Stimulated activated CD4-positive, alpha-beta T cell treated with anti-CD3 and anti-CD28 coated beads, Interleukin-2, amount 100 ng/mL, for 24 hours (primary cell): ENCODE results near the gene DLG5.

Experiments
- DNase-seq, 2 donors: peaks; one replicate each; pipeline ENCODE4 v3.0.0-alpha.2; 2020

The DLG5 gene

DNA sequence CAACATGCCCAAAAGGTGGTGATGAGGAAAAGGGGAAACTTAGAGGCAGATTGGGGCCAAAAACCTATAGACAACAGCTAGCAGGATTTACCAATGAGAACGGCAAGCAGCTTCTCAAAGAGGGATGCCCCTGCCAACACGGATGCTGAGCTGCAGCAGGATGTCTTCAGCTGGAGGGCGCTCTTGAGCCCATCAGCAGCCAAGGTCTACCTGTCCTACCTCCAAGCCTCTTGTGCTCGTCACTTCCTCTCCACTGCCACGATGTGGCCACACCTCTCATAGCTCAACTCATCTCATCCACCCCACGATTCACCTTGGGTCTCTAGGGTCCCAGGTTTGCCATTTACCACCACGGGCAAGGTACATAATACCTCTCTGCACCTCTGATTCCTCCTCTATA, 36.5 kb downstream of the DLG5 start:
- DNase-seq, result no peak

- no peak for DNase-seq
Observed at GRCh38 chr10:77889277-77889903, 37.2 kb downstream of the DLG5 start.

GRCh38 chr10:77888356-77888703, 38.2 kb downstream of the DLG5 start:
- no peak for DNase-seq

DNA sequence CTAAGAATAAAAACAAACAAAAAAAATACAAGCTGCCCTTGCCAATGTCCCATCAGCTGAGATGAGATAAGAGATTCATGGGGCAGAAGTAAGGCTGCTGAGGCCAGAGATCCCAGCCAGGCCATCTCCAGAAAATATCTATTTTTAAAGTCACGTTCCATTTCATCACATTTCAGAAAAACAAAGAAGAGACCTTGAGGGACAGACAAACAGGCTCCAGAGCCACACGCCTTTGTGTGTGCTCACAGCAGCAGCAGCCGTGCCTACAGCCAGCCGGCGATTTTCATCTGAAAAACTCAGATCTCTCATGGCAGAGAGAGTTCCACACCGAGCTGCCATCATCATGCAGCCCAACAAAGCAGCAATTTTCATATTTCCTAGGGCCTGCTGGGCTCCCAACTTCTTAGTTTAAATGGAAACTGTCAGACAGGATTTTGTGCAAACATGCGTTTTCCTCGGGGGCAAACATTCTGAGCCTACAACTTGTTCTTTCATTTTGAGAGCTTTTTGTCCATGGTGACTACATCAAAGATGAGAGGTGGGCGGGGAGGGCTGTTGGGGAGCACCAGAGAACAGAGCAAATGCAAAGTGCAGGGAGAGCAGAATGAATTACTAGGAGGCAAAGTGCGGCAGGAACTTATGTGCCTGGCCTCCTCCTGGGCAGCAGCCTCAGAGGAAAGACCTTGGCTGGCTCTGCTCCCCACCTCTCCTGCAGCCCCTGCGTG, 38.8 kb downstream of the DLG5 start:
- no peak for DNase-seq

DNA sequence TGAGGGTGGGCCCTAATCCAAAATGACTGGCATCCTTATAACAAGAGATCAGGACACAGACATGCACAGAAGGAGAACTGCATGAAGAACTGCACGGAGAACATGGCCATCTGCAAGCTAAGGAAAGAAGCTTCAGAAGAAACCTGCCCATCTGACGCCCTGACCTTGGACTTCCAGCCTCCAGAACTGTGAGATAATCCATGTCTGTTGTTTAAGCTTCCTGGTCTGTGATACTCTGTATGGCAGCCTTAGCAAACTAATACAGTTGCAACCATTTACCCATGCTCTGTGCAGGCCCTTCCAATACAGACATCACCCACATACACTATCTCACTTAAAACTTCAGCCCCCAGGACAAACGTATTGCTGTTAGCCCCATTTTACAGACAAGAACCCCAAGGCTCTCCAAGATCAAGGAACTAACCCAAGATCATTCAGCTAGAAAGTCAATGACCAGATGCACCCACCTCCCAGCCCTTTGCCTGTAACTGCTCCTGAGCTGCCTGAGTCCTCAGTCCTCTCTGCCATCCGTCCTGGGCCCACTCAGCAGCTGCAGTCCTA, 39.7 kb downstream of the DLG5 start:
- DNase-seq, result no peak

- DNase-seq, result no peak
Observed at GRCh38 chr10:77884181-77884580, 42.4 kb downstream of the DLG5 start.

DNA sequence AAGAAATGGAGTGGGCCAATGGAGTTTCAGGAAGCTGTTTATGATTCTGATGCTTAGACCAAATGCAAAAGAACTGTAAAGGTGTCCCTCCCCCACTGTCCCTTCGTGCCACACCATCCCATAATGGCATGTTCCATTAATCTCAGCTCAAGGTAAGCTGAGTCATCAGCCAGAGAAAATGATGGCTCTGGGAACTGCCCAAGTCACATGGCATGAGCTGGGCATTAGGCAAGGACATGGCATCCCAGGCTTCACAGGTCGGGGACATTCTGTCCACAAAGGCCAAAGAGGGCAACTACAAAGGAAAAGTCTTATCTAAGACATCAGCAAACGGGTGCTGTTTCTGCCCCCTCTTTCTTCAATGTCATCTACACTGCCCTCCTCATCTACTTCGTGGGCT, 44.9 kb downstream of the DLG5 start:
- DNase-seq, result no peak

DNA sequence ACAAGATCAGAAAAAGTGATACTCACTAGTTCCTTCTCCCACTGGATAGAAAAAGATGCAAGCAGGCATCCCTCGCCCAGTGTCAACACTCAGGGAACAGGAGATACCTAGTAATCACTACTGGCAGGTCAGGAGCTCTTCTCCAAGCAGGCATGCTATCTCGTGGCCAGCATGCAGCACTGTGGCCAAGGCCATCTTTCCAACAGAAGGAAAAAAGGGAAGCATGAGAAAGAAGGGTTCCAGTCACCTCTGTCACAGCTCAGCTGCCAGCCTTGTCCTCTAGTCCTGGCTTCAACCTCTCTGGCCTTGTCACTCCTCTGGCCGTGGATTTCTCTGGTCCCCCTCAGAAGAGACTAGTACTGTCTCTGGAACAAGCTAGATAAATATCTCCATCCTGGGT, 45.3 kb downstream of the DLG5 start:
- no peak for DNase-seq

DNA sequence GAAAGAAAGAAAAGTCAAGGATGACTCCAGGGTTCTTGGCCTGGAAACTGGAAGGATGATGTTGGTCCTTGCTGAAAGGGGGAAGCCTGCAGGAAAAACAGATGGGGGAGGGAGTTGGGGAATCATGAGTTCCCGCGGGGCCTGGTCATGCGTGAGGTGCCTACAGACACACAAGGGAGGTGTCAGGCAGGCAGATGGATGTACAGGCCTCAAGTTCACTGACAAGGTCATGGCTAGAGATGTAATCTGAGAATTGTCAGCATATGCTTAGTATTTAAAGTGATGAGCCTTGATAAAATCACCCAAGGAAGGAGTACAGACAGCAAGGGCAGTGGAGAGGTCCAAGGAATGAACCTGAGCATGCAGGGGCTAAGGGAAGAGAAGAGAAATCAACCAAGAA, 46.8 kb downstream of the DLG5 start:
- no peak for DNase-seq

GRCh38 chr10:77879065-77879464, 47.5 kb downstream of the DLG5 start:
- no peak for DNase-seq

DNA sequence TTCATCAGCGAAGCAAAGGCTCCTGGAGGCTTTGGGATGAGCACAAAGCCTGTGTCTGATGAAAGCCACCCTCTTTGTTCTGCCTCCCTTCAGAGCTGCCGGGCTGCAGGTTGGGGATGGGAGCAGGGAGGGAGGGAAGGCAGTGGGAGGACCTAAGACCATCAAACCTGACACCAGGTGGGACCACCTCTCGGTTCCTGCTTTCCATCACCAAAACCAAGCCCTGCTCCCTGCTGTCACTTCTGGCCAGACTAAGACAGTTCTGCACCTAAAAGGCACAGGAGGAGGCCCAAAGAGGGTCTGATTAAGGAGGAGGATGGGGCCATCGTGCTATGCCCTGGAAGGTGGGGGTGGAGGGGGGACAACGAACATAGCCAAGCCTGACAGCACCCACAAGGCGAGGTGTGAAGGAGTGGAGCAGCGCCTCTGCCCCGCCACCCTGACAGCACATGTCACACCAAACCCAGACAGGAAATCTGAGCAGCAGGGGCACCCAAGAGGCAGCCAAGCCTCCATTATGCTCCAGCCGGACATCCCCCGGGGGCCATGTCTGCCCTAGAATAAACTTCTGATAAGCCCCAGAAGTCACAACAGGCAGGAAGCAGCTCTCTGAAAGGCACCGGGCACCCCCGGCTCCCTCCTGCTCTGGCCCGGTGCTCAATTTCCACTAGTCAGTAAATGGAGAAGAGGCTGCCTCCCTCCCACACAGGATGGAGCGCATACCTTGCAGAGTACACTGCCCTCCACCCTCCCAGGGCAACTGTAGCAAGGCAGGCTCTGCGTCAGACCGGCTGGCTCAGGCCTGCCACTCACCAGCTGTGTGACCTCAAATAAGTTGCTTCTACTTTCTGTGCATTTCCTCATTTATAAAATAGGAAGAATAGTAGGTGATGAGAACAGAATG, 48.9 kb downstream of the DLG5 start:
- DNase-seq, result no peak

DNA sequence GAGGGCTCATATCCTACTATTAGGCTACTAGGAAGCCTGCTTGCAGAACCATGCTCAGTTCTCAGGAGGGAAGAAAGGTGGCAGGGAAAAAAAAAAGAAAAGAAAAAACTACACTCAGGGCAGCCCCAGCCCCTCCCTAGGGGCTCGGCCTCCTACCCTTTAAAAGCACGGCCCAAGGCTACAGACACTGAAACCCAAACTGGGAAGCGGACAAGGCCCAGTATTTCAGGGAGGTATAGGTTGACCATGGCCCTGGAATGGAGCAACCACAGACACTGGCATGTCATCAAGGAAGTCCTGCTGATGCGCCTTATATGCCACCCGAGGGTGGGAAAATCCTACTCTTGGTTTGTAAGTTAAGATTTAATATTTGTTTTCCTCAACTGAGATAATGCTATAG, 50.8 kb downstream of the DLG5 start:
- no peak for DNase-seq

DNA sequence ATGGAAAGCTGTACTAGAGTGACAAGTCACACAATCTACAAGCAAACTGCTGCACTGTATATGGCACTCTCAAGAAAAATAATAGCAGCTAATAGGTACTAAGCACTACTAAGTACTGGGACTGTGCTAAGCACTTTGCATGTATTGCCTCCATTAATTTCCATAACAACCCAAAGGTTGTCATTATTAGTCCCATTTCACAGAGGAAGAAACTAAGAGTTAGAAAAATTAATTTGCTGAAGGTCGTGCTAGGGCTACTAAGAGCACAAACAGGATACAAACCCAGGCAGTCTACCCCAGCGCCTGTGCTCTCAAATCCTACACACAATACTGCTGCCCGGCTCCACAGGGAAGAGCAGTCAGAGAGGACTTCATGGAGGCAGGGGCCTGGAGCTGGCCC, 51.7 kb downstream of the DLG5 start:
- no peak for DNase-seq

GRCh38 chr10:77873536-77874380, 52.8 kb downstream of the DLG5 start:
- peak; percentile 20 to 42 for DNase-seq

- DNase-seq, result no peak
Observed at GRCh38 chr10:77872947-77873535, 53.5 kb downstream of the DLG5 start.

GRCh38 chr10:77872151-77872946, 54.2 kb downstream of the DLG5 start:
- no peak for DNase-seq

- no peak for DNase-seq
Observed at GRCh38 chr10:77869626-77870420, 56.7 kb downstream of the DLG5 start.

GRCh38 chr10:77868523-77868922, 58.0 kb downstream of the DLG5 start:
- no peak for DNase-seq

- no peak for DNase-seq
Observed at GRCh38 chr10:77867124-77867719, 59.3 kb downstream of the DLG5 start.

- no peak for DNase-seq
Observed at GRCh38 chr10:77866598-77866997, 60.0 kb downstream of the DLG5 start.
